NCI-H345 treated with DMSO at 0.1 percent for 48 hours (cell line): ENCODE results near the gene RBM43.

Experiments
- DNase-seq: peaks from one replicate; lab custom pipeline; 2025; ENCODE audit not compliant: unreplicated experiment; lab: John Stamatoyannopoulos, UW

Gene RBM43

DNA sequence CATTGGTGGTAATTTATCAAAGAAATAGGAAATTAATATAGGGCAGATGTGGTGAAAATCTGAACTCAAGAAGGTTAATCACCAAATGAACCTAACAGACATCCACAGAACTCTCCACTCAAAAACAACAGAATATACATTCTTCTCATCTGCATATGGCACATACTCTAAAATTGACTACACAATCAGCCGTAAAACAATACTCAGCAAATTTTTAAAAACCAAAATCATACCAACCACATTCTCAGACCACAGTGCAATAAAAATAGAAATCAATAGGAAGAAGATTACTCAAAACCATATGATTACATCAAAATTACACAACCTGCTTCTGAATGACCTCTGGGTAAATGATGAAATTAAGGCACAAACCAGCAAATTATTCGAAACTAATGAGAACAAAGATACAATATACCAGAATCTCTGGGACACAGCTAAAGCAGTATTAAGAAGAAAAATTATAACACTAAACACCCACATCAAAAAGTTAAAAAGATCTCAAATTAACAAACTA, 31.0 kb downstream of the RBM43 start:
- DNase-seq: no peak

DNA sequence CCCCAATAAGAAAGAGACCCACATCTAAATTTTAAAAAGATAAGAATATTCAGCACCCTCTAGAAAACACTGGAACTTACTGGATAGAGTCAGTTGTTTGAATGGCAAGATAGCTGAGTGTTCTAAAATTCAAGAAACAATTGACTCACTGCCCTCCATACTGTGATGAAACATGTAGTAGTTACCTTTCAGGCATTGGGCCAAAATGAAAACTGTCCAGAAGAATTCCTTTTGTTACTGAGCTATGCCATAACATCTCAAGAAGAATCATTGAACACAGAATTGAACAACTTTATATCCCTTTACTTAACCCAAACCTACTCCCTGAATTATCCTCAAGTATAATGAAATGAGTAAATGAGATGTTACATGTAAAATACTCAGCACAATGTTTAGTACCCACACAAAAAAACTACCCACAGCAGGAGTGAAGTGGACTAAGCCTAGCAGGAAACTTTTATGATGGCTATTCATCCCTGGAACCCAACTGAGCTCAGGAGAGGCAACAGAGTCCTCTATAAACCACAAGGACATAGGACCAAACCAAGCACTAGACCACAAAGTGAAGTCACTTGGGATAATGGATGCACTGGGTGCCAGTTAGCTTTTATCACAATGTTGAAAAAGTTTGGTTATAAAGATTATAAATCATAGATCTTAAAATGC, 32.7 kb downstream of the RBM43 start:
- DNase-seq: peak; percentile 77

DNA sequence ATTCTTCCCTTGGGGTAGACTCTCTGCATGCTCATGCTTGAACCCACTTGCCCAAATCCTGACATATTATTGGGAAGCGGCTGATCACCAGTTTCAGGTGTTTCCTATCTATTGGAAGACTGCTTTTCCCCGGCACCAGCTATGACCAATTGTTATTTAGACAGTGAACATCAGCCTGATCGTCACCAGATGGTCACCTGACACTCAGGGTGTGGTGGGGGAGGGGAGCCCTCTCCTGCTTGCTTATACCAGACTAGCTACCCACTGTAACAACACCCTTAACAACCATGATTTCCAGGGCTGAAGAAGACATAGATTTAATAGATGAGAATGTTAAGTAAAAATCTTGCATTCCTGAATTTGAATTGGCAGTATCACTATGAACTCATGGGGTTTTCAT, 44.3 kb downstream of the RBM43 start:
- DNase-seq: no peak

DNA sequence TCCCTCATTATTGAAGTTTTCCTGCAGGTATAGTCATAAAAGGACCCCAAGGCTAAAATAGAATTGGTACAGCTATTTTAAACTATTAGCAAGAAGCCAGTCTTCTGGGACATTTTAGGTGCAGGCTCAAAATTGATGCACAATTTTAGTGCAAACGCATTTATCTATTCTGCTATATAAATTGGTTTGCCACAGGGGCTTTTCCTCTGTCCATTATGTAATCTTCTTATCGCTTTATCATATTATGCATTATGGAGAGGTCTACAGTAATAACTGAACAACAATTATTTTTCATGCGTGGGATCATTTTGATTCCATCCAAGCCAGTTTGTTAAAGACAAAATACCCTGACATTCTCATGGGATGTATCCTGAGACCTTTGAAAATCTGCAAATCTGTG, 54.6 kb downstream of the RBM43 start:
- DNase-seq: no peak

DNA sequence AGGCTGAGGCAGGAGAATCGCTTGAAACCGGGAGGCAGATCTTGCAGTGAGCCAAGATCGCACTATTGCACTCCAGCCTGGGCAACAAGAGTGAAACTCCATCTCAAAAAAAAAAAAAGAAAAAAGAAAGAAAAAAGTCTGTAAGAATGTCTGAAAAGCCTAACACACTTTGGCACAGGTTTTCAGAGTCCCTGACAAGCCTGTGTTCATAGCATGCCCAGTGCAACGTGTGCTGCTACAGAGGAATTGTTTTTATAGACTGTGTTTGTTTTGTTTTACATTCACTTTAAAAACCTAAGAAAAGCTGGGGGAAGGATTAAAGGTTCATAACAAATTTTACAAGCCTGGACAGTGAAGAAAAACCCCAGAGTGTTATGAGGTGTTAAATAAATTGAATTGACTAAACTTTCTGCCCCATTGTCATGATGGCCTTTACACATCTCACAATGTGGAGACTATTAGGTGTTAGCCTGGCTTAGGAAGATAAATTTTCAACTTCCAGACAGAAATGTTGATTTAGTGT, 55.2 kb downstream of the RBM43 start:
- no peak for DNase-seq

DNA sequence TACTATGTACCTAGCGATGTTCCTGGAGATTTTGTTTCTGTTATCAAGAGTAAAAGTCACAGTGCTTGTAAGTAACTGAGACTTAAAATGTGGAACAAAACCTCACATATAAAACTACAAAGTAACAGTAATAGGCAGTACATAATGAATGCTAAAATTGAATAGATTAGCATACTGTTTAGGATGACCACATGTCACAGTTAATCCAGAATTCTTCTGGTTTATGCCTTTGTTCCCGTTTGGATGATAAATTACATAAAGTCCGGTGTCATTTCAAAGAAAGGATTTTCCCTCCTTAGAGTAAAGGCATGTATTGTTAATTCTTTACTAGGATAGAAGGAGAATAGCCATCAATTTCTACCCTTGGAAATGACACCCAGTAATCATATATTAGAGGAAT, 56.1 kb downstream of the RBM43 start:
- no peak for DNase-seq

DNA sequence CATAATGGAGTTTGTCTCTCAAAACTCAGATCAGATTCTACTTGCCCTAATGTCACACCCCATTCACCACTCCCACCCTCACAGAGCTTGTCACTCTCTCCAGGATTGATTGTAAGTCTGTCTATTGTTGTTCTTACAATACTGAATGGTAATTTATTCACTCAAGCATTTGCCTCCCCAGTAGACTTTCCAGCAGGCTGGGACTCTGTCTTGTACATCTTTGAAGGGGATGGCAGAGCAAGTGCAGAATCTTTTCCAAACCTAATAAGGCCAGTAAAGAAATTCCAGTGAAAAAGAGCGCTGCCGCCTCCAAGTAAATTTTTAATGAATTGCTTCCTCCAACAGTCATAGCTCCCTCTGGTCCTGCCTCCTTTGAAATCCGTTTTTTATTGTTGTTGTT, 56.9 kb downstream of the RBM43 start:
- DNase-seq: no peak

DNA sequence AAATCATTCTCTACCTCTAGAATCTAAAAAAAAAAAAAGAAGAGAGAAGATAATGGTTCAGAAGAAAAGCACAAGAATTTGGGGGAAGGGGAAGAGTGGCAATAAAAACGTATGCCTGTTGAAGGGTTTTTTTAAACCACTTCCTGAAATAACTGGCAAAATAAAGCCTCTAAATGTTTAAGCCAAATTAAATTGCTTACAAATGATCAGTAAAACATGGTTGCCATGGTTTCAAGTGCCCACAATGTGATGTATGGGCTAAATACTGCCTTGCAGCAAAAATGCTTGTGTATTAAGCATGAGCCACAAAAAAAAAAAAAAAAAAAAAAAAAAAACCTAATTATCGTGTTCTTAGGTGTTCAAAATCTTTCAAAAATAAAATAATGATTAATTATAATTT, 60.8 kb downstream of the RBM43 start:
- DNase-seq: no peak

DNA sequence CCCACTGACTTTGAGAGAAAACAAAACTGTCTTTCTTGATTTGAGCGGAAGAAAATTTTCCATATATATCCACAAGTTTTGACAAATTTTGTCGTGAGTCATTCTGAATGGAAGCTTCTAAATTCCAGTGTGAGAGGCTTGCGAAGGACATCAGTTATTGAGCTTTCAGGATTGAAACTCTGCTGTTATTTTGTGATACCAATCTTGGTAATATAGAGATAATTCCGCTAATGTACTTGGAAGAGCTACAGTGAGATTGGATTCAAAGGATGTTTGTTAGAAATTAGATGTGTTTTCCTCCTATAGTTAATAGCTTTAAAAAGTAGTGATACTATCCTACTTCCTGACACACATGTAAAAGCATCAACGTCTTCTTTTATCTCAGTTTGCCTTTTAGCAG, 61.4 kb downstream of the RBM43 start:
- no peak for DNase-seq

DNA sequence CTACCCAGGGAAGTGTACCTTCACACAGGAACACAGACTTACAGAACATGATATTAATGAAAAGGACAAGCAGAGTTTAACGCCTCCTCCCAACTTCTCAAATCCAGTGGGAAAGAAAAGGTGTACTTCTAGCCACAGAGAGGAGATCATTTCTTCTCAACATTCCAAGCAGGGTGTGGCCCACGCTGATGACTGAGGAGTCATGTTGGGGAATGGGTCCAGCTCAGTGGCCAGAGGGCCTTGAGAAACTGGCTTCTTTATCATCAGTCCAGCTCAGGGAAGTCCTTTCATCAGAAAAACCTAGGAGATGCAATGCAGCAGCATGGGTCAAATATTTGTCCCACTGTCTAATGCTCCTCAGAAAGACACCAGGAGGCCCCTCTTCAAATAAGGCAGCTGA, 63.0 kb downstream of the RBM43 start:
- no peak for DNase-seq
